Right renal pelvis (tissue), 4 donors: Measurements from ENCODE around the gene AMOTL1. TPM values are rescaled to one million over a fixed set of nuclear protein-coding genes. Genes with fewer than 3 reads are reported as not detected.

Experiments
- DNase-seq, 4 donors: peaks; one replicate each; pipeline ENCODE4 v3.0.0-alpha.2; 2013; ENCODE audit warnings: low read depth in 4 of 4, low spot score in 3 of 4, missing footprints in 1 of 4
- polyA plus RNA-seq, 4 donors: library from polyadenylated mRNA; unstranded; fragments of 120-200 nt; gene quantifications; one replicate each; pipeline ENCODE4 v1.2.1, GENCODE V29; 2013; ENCODE audit not compliant: insufficient read length in 4 of 4

Gene AMOTL1
- polyA plus RNA-seq, 4 donors: 42.9 to 50.3 (median 46.1) TPM

DNA sequence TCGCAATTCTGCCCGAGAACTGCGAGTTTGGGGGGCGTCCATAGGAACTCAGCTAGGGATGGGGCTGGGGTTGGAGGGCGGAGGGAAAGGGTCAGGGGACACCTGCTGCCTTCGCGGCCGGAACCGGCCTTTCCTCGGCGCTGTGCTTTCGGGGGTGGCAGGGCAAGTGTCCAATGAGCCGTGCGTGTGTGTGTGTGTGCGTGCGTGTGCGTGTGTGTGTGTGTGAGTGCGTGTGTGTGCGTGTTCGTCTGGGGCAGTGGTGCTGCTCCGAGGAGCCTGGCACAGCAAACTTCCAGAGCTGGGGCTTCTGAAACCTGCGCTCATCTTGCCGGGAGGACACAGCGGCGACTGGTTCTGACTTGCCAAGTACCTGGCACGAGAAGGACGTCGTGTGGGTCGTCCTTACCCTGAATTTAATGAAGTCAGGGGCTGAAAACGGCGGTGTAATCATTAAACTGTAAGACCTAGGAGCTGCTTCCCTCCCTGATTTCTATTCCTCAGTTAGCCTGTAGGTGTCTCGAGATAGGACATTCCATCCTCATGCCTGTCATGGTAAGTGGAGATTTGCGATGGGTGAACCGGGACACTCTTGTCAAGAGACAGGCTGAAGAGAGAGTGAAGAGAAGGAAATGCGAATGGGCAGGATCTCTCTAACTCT, 27.0 kb upstream of the AMOTL1 start:
- peak; percentile 44 to 49 (median 44) for DNase-seq

DNA sequence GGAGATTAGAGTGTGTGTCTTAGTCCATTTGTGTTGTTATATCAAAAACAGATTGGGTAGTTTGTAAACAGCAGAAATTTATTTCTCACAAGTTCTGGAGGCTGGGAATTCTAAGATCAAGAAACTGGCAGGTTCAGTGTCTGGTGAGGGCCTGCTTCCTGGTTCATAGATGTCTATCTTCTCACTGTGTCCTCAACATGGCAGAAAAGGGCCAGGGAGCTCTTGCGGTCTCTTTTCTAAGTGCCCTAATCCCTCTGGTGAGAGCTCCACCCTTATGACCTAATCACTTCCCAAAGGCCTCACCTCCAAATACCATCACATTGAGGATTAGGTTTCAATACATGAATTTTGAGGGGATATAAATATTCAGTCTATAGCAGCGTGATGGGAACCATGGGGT, 25.5 kb upstream of the AMOTL1 start:
- no peak for DNase-seq

DNA sequence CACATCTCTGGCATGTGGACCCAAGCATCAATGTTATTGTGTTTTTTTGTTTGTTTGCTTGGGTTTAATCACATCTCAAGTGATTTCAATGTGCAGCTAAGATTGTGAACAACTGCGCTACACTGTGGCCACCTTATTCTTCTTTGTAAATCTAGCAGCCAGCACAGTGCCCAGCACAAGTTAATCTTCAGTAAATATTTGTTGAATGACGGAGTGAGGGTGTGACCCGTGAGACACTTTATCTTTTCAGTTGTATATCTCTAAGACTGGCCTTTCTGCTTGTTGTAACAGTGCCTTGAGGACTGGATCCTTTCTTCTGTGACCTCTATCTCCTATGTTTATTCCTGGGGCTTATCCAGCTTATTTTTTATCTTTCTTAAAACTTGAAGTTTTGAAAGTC, 21.4 kb upstream of the AMOTL1 start:
- DNase-seq: no peak

DNA sequence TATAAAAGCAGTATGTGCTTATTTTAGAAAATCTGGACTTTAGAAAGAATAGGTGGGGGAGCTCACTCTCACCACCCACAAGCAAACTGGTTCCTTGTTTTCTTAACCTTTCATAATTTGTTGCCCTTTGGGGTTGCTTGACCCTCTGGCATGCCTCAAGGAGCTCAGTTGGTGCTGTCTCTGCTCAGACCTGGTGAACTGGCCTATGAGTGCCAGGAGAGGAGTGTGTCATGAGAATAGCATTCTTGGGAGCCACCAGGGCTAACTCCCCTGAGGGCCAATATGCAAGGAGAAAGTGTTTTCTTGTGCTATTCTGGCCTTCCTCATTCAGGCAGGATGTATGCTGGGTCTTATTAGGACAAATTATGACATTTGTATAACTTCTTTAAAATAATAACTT, 21.0 kb upstream of the AMOTL1 start:
- DNase-seq: no peak

DNA sequence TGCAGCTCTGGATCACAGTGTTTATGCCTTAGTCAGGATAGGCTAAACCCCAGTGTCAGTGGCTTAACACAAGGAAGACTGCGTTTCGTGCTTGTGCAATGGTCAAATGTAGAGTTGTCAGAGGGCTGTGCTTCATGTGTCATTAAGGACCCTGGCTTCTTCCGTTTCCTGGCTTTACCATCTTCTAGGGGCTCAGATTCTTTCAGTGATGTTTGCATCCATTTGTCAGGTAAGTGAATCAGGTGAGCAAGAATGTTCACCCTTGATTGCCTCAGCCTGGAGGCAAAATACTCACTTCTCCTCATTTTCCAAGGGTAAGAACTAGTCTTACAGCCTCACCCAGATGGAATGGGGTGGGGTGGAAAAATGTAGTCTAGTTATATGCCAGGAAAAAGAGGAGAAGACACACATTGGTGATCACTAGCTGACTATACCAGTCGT, 20.5 kb upstream of the AMOTL1 start:
- no peak for DNase-seq

DNA sequence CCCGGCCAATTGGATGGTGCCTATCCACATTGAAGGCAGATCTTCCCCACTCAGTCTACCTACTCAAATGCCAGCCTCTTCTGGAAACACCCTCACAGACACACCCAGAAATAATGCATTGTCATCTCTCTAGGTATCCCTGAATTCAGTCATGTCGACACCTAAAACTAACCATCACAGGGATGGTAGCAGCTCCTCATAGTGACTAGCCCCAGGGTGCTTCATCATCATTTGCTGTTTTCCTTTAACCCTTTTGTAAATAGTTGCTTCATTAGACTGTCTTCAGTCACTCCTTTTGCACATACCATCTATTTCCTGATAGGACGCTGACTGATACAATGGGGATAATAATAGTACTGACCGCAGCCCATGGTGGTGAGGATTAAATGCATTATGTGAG, 18.8 kb upstream of the AMOTL1 start:
- DNase-seq: no peak

DNA sequence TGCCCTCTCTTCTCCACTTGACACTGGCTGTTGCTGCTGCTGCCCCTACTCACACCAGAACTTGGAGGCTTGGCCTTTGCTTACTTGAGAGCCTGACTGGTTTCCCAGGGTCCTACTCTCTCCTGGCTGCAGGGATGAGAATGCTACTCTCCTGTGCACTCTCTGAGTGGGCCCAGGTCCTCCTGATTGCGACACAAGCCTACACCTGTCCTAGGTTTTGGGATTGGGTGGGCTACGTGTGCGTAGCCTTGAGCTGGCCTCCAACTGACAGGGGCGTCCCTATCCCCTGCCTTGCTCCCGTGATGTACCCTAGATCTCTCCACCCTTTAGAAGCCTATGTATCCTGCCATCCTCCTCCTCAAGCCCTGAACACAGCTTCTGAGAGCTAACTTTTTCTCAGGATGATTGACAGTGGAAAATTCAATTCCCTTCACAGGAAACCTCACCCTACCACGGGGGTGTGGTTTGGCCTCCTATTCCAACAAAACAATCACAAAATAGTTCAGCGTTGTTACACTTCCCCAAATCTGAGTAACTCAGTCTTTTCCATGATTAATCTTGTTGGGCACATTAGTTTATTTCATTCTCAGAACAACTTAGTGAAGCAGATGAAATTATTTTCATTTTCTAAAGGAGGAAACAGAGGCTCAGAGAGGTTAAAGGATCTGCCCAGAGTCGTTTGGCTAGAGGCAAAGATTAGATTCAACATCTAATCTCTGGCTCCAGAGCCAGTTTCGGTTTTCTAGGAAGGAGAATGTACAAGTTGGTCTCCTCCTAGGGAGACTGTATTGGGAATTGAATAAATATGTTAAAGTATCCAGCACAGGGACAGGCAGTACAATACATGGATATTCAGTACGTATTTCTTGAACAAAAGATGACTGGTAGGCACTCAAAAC, 17.6 kb upstream of the AMOTL1 start:
- no peak for DNase-seq

DNA sequence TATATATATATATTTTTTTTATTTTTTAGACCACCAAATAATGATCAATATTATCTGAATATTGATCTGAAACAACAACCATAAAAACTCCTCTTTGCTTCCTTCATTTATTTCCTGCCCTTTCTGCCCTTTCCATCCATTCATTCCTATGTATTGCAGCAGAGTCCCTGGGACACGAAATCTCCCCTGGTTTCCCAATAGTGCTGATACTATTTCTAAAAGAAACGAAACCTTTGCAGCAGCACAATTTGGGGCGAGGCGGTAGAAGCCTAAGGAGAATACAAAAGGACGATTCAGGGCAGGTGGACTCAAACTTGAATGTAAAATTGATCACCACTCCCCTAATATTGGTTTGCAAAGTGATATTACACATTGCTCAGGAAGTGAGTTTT, 16.9 kb upstream of the AMOTL1 start:
- DNase-seq: no peak

DNA sequence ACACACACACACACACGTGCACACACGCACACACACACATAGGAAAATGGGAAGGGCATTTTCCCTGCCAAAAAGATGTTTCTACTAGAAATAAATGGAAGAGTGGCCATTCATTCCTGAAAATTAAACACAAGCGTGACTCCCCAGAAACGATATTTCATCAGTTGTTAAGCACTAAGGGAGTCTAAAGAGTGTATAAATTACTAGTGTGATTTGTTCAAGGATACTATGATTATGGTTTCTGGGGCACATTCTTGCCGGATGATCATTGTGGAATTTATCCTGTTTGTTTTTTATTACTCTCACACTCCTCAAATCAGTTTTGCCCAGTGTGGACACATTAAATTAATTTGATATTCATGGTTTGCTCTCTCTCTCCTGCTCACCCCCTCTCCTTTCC, 16.4 kb upstream of the AMOTL1 start:
- DNase-seq: no peak

DNA sequence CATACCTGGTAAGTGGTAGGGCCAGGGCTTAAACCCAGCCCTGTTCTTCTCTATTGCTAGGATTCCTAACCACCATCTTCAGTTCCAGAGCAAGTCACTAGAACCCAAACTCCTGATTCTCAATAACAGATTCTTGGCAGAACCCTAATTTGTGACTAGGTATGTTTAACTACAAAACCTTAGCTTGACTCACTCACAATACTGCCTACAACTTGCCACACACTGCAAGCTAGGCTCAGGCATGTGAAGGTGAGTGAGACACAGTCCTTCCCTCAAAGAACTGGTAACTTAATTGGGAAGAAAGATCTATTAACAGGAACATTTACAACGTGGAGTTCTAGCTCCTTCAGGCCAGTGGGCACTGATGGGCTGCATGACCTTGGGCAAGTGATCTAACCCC, 14.5 kb upstream of the AMOTL1 start:
- DNase-seq: no peak

DNA sequence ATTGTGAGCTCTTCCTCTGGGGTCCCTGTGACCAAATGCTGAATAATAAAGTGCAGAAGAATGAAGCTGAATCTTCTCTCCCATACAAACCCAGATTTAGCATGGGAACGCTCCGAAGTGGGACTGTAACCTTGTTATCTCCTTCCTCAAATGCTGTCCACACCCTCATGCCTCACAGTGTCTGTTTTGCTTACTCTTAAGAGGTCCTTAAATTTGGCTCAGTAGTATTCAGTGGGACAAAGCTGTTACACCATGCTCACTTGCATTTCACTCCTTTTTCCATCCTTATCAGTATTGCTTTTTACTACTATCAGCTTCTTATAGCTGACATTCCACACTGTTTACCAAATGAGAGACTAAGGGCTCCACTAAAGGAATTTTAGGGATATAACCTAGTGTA, 13.8 kb upstream of the AMOTL1 start:
- no peak for DNase-seq

DNA sequence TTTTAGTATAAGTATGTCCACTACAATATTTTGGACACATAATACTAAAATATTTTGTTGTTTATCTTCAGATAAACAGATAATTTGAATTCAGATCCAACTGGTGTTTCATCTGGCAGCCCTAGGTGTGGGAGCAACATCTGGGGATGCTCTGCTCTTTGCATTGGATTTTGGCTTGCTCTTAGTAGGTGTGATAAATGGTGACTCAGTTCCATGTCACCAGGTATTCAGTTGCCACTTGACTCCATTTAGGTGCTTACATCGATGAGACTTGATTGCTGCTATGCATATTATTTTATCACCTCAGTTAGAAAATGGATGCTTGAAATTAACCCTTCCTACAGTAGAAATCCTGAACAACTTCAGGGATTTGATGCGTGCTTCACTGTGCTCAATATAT, 13.3 kb upstream of the AMOTL1 start:
- no peak for DNase-seq

DNA sequence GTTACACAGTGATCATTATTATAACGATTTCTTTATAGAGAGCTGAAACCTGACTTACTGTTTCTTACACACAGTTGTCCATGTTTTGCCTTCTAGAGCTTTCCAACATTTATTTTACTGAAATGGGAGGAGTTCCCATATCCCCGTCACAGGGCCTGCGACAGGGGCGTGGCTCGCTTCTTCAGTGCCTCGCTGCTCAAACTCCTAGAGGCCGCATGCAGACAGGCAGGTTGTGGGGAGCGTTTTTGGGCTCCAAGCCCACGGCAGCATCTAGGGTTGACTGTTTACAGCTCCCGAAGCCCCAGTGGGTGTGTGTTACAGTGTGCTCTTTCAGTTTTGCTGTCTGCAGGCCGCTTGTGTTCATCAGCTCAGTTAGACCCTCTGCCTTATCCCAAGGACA, 12.7 kb upstream of the AMOTL1 start:
- no peak for DNase-seq

DNA sequence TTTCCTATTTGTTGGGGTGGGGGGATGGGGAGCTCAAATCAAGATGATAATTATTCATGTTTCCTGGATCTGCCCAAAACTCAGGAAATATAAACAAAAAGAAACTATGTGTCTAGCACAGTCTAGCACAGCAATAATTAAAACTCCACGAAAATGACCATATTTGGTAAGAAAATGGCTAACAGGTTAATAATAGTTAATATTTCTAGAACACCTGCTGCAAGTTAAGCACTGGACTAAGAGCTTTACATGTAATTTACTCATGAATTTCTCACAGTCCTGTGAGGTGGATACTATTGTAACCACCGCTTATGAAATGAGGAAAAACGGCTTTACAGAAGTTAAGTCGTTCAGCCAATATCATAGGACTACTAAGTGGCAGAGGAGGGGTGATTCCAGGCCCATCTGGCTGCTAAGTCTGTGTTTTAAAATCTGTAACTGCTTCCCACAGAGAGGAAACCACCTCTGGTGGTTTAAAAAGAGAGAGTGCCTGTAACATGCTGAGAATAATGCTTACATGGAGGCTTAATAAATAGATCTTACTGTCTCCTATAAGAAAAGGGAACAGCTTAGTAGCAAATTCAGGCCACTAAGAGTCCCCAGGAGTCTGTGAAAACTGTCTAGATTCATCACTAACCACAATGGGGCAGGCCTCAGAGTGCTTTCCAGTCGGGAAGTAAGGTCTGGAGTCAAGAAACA, 11.0 kb upstream of the AMOTL1 start:
- DNase-seq: no peak

DNA sequence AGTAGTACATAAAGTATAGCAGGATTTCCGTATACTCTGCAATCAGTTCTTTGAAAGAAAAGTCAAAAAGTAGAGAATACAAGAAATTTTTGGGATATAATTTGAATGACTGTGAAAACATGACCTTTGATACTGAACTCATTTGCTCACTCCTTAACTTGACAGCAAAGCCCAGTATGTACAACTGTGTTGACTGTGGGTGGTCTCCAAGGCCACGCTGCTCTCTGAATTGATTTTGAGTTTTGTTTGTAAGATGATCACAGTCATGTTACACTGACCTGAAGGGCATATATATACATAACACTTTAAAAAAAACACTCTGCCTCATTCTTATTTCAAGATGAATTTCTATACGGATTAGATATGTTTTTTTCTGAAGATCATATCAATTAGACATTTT, 9.5 kb upstream of the AMOTL1 start:
- DNase-seq: no peak

DNA sequence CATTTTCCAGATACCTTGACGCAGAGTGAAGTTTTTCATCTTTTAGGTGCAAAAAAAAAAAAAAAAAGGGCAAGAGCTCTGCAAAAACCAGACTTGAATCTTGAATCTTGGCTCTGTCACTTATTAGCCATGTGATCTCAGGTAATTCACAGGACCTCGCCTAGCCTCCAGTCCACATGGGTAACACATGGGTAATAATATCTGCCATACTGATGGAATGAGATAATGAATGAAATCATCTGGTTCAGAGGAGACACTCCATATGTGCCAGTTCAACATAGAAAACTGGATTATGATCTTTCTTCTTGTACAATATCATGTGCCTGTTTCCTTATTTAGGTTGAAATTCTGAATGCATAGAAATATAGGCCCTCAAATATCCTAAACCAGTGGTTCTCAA, 8.6 kb upstream of the AMOTL1 start:
- DNase-seq: no peak

DNA sequence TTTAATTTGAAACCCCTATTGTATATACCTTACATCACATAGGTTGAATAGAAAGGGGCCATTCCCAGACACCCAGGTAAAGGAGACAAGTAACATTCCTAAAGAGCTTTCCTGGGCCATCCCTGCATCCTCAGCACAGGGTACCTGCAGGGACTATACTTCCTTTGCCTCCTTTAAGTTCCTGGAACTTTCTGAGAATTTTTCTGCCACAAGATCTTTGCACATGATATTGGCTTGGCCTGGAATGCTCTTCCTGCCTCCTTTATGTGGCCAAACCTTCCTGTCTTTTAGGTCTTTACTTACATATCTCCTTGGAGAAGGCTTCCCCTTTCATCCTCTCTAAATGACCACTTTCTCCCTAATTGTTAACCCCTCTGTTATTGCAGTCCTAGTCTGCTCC, 7.9 kb upstream of the AMOTL1 start:
- DNase-seq: no peak

DNA sequence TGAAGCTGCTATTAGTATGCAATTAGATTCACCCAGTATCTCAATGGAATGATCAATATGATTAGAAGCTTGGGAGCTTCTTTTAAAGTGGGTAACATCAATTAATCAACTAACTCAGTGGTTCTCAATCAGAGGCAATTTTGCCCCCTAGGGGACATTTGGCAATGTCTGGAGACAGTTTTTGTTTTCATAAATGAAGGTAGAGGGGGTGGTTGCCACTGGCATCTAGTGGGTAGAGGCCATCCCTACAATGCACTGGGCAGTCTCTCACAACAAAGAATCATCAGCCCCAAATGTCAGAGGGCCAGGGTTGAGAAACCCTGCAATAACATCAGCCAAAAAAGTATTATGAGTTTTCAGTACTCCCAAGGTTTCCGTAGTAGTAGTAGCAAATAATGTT, 5.9 kb upstream of the AMOTL1 start:
- DNase-seq: no peak

DNA sequence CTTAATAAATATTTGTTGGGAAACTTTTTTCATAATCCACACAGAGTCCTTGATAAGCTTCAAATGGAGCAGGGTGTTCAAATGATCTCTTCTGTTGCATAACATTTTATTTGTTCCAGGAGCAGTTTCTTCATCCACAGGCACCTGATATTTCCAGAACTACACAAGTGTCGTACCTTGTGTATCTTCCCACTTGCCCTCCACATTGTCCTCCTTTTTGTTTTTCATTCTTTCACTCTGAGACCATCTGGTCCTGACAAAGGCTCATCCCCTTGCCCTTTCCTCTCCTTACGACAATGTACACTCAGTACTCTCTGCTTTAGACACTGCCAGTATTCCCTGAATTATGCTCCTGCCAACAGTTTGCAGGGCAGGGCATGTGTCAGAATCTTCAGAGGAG, 5.2 kb upstream of the AMOTL1 start:
- DNase-seq: no peak

DNA sequence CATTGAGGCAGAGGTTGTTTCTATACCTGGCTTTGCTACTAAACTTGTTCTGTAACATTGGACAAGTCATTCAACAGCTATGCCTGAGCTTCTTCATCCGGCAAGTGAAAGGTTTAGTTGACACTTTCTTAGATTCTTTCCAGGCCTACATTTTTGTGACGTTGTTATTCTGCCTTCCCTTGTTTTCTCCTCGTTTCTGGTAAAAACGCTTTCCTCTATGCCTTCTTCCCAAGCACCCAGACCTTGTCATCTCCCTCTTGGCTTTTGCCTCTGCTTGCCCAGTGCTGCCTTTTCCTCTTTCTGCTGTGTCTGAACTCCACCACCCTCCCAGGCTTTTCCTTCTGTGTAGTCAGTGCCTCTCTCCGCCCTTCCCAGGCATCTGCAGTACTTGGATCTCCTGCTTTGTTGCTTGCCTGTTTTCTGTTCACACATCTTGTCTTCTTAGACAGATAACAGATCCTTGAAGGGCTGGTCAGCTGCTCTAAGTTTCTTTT, 1.4 kb upstream of the AMOTL1 start:
- no peak for DNase-seq

DNA sequence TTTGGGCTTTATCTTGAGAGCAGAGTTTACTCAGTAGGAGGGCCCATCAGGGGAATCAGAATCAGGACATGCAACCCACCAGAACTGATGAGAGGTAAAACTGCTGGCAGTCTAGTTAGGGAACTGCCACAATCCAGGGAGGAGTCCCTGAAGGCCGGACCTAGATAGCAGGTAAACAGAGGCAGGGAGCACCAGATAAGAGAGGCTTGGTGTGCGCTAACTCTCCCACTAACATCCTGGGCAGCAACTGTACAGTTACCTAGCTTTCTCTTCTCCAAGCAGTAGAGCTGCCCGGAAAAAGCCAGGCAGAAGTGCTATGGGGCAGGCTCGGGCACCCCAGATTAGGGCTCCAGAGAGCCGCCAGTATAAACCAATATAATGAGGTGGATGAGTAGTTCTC, 865 bp upstream of the AMOTL1 start:
- DNase-seq: no peak
